GM19468 (cell line): Measurements from ENCODE around the gene TRIM61.
"Not testable (repeated sequence)": the region's sequence is repeated elsewhere in the genome, so short reads cannot be mapped to it uniquely, and the experiment has no call there.

Experiments used
- ATAC-seq: cut with Tn5 transposase; IDR thresholded peaks from one replicate; pipeline ENCODE4 v1.9.1; 2021; ENCODE audit warnings: mild to moderate bottlenecking, moderate library complexity, moderate number of reproducible peaks; ENCODE audit not compliant: unreplicated experiment; ENCODE audit errors: extremely low read depth

The TRIM61 gene

DNA sequence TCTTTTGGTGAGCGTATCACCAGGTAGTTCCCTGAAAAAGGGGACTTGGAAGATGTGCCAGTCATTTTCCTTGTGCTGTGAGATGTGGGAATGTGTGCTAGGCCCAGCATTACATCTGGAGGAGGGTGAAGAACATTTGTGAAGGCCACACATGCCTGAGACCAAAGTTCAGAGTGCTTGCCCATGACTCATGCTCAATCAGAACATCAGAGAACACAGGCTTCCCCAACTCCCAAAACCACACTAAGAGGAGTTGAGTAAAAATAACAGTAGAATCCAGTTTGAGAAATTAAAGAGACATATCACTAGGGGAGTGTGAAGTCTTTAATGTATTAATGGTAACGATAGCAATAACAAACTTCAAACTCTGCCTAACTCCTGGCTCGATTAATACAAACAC, 18.0 kb downstream of the TRIM61 start:
- not testable (repeated sequence) for ATAC-seq

DNA sequence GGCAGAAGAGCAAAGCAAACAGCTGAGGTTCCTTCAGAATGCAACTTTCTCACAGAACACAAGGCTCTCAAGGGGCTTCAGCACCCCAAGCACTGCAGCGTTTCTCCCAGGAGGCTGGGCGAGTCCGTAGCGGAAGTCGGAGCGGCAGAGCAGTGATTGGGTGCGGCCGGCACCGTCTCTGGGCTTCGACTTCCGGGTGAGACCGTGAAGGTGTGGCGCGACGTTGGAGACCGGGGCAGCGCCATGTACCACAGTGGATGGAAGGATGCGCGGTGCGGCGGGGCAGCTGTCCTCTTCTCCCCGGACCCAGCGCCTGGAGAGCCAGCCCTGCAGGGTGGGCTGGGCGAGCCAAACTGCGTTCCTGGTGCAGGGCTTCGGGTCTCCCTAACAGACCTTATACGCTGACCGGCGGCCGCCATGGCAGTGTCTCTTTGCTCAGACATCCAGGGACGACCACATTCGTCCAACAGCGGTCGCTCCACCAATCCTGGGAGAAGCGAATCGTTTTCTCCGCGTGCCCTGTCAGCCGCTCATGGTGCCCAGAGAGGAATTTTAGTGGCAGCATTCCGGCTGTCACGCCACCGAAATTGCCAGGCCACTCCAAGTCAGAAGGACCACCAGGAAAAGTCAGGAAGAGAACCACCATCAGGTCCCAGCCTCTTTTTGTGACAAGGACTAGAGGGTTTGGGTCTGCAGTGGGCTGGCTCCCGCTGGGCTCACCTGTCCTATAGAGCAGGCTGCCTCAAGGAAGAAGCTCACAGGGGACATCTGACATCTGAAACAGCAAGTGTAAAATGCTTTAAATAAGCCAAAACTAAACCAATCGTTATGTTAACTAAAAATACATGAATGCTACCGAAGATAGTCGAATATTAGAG, 20.5 kb downstream of the TRIM61 start:
- ATAC-seq: peak; percentile 100

DNA sequence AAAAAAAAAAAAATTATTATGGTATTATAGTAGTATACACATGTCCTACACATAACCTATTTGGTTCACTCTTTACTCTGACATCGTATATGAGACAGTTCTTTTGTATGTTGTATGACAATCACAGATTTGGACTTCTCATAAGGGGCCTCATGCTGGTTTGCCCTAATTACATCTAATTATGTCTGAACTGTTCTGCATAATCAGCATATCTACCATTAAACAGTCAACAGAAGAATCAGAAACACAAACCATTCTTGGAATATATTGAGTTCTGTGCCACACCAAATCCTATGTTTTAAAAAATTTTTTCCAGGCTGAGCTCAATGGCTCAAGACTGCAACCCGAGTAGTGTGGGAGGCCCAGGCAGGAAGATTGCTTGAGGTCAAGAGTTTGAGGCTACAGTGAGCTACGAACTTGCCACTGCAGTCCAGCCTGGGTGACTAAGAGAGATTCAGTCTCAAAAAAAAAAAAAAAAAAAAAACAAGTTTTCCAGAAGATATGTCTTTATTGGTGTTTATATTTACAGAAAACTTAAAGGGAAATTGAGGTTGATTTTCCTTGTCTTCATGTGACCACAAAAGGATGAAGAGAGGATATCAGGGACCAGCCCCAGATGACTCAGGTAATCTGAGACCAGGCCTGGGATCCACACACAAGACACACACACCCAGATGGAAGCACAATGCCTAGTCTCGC, 22.2 kb downstream of the TRIM61 start:
- no peak for ATAC-seq

DNA sequence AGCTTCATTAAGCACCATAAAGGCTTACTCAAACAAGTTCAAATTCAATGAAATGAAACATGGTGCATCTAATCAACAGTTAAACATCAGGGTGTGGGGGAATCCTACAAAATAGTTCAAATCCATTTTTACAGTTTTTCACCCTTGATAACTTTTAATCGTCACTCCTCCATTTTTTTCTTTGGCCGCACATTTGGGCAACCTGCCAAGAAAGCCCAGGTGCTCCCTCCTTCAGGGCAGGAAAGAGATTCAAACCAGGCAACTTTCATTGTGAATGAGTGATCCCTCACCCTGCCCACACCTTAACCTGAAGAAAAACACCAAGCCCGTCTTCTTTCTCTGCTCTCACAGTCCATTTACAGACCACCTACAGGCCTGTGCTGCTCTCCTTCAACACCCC, 24.9 kb downstream of the TRIM61 start:
- no peak for ATAC-seq

DNA sequence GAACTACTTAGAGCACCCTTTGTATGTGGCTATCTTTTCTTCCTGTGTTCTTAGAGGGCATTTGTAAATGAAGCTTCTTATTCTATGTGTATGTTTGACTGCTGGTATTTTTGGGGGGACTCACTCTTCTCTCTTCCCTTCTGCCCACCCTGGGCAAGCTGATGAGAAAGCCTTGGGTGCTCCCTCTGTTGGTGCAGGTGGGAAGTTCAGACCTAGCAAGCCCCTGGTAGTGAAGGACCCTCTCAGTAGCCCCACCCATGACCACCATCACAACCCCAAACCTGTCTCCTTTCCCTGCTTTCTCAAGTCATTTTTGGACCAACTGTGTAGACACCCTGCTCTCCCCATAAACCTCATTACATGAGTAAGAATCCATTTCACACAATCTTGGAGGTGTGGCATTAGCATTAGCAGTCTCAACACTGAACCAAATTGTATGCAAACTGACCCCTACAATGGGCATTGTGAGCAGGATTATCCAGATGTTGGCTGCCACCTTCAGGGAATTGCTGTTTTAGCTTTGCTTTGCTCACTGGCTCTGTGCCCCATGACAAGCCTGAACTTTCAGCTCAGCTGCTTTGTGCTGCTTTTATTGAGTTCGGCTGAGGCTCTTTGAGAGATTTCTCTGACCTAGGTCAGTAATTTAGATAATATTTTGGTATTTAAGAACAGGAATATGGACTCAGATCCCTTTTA, 27.9 kb downstream of the TRIM61 start:
- no peak for ATAC-seq

DNA sequence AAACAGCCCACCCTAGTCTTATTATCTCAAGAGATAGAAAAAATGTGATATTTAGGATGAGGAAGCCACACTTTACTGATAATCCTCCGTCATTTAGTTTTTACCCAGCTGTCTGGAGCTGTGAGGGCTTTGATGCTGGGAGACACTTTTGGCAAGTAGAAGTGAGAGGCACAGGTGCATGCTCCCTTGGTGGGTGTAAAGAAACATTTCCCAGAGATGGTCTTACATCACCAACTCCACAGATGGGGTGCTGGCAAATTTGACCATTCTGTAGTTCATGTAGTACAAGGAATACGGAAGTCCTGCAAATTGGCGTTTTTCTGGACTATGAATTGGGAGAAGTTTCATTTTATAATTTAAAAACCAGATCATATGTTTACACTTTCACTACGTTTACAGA, 28.5 kb downstream of the TRIM61 start:
- ATAC-seq: no peak

DNA sequence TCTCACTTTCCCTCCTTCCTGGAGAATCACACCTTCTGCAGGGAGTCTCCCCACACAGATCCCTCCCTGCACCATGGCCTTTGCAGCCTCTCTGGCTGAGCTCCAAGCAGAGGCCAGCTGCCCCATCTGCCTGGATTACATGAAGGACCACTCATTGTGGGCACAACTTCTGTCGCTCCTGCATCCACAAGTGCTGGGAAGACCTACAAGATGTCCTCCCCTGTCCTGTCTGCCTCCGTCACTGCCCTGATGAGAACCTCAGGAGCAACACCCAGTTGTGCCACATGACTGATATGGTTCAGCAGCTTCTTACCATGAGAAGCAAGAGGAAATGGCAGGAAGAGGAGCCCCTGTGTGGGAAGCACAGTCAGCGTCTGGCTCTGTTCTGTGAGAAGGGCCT, 29.5 kb downstream of the TRIM61 start:
- ATAC-seq: not testable (repeated sequence)

DNA sequence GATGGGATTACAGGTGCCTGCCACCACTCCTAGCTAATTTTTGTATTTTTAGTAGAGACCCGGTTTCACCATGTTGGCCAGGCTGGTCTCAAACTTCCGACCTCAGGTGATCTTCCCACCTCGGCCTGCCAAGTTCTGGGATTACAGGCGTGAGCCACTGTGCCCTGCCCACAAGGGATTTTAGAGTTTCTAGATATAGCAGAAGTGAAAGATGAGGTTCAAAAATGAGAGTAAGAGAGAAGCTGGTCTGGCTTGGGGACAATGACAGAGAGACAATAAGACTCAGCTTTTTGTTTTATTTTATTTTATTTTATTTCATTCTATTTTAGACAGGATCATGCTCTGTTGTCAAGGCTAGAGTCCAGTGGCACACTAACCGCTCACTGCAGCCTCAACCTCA, 30.6 kb downstream of the TRIM61 start:
- ATAC-seq: no peak

DNA sequence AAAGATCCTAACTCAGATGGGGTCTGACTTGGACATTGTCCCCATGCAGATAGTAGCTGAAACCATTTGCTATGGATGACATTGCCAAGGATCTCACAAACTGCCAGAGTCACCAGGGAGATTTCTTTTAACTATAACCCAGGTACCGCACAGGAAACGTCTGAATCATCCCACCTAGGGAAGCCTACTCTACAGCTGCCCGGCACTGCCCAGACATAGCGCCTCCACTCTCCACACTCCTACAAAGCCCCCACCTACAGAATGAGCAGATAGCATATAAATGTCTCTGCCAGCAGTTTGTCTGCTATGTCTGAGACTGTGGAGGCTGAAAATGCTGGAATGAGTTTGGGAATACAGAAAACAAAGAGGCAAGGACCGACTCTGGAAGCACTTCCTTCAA, 32.3 kb downstream of the TRIM61 start:
- ATAC-seq: no peak

DNA sequence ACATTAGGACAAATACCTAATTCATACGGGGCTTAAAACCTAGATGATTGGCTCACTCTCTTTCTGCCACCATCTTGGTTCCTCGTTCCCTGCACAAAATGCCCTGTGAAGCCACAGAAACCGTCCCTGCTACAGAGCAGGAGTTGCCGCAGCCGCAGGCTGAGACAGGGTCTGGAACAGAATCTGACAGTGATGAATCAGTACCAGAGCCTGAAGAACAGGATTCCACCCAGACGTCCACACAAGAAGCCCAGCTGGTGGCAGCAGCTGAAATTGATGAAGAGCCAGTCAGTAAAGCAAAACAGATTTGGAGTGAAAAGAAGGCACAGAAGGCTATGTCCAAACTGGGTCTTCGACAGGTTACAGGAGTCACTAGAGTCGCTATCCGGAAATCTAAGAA, 34.3 kb downstream of the TRIM61 start:
- no peak for ATAC-seq

DNA sequence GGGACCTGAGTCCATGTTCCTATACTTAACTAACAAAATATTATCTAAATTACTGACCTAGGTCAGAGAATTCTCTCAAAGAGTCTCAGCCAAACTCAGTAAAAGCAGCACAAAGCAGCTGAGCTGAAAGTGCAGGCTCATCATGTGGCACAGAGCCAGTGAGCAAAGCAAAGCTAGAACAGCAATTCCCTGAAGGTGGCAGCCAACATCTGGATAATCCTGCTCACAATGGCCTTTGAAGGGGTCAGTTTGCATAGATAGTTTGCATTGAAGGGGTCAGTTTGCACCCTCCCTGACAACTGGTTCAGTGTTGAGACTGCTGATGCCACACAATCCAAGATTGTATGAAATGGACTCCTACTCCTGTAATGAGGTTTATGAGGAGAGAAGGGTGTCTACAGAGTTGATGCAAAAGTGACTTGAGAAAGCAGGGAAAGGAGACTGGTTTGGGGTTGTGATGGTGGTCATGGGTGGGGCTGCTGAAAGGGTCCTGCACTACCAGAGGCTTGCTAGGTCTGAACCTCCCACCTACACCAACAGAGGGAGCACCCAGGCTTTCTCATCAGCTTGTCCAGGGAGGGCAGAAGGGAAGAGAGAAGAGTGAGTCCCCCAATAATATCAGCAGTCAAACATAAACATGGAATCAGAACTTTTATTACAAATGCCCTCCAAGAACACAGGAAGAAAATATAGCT, 39.7 kb downstream of the TRIM61 start:
- ATAC-seq: no peak

DNA sequence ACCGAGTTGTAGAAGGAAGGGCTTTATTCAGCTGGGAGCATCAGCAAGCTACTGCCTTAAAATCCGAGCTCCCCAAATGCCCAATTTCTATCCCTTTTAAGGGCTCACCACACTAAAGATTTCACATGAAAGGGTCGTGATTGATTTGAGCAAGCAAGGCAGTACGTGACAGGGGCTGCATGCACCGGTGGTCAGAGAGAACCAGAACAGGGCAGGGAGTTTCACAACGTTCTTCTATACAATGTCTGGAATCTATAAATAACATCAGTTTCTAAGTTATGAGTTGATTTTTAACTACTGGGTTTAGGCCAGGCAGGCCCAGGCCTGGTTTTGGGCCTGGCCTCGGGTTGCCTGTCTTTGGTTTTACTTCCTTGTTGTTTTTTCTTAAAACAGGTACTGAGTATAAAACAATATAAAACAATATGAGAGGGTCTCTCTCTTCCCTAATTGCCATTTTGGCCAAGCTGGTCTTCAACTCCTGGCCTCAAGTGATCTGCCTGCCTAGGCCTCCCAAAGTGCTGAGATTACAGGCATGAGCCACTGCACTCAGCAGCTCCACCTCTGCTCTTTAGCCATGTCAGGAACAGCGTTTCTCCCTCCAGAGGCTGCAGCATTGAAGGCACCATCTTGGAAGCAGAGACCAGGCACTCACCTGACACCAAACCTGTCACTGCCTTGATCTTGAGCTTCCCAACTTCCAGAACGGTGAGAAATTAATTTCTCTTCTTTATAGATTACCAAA, 41.4 kb downstream of the TRIM61 start:
- peak; percentile 43 for ATAC-seq

DNA sequence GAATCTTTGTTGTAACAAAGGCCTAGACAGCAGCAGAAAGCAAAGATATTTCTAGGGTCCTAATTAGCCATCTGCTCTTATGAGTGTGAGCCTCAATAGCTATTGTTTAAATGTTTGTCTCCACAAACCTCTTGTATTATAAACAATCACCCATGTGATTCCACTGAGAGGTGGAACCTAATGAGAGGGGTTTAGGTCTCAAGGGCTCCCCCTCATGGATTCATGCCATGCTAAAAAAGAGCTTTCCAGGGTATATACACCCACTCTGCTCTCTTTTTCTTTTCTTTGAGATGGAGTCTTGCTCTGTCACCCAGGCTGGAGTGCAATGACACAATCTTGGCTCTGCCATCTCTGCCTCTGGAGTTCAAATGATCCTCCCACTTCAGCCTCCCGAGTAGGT, 42.1 kb downstream of the TRIM61 start:
- ATAC-seq: peak; percentile 45

DNA sequence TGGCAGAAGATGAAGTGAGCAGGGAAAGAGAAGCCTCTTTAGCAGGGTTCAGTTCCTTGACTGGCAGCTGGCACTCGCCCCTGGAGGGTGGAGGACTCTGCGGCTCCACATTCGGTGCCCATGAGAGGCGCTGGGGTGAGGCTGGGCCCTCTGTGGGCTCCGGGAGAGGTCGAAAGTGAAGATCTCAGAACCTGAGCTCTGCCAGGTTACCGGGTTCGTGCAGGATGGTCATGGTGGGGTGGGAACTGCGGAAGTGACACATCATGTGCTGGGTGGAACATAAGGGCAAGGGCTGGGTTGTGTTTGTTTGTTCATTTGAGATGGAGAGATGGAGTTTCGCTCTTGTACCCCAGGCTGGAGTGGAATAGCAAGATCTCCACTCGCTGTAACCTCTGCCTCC, 44.2 kb downstream of the TRIM61 start:
- no peak for ATAC-seq

DNA sequence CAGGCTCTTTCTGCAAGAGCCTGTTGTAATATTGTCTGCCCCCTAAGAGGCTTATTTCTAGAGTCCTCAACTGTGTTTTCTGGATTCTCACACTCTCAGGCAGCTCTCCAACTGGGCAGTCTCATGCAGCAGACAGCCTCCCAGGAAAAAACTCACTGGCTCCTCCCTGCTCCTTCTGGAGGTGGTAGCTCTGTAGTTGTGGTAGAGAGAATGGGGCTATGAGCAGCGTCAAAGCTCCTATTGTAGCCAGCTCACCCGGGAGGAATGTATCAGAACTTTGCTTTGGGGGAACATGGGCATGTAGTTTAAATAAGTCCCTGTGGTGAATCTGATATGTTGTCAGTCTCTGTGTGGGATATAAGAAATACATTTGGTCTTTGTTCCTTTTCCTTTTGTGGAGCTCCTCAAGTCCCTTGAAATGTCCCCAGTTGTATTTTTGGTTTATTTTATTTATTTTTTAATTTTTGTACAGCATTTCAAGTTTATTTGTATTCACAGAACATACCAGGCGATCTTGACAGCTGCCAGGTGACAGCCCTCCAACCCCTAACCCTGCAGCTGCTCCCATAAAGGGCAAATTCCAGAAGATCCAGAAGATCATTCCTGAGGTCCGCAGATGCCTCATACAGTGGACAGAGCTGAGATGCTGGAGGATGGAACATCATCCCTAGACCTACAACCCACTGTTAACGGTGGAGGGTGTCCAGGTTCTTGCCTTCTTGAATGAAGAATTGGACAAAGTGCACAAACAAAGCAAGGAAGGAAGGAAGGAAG, 45.7 kb downstream of the TRIM61 start:
- no peak for ATAC-seq

DNA sequence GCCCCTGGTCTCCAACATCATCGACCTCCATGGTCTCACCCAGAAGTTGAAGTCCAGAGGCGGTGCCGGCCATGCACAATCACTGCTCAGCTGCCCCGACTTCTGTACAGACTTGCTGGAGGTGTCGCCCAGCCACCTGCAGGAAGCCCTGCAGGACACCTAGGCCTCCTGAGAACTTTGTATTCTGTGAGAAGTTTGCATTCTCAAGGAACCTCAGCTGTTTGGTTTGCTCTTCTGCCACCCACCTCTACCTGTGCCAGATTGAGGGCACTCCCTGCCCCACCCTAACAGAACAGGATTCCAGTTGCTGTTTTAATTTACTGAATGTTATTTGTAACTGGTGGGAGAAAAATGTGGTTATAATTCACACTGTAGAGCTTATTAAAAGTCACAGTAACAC, 46.8 kb downstream of the TRIM61 start:
- no peak for ATAC-seq

DNA sequence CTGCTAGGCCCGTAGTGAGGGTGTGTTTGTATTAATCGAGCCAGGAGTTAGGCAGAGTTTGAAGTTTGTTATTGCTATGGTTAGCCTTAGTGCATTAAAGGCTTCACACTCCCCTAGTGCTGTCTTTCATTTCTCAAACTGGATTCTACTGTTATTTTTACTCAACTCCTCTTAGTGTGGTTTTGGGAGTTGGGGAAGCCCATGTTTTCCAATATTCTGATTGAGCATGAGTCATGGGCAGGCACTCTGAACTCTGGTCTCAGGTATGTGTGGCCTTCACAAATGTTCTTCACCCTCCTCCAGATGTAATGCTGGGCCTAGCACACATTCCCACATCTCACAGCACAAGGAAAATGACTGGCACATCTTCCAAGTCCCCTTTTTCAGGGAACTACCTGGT, 50.4 kb downstream of the TRIM61 start:
- ATAC-seq: not testable (repeated sequence)

DNA sequence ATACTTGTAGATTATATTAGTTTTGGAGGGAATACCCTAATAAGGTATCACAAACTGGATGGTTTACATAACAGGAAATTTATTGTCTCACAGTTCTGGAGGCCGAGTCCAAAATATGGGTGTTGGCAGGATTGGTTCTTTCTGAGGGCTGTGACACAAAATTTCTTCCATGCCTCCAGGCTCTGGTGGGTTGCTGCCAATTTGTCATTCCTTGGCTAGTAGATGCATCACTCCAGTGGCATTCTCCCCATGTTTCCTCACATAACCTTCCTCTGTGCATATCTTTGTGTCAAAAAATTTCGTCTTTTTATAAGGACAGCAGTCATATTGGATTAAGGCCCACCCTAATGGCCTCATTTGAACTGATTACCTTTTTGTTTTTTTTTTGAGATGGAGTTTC, 51.2 kb downstream of the TRIM61 start:
- ATAC-seq: no peak

DNA sequence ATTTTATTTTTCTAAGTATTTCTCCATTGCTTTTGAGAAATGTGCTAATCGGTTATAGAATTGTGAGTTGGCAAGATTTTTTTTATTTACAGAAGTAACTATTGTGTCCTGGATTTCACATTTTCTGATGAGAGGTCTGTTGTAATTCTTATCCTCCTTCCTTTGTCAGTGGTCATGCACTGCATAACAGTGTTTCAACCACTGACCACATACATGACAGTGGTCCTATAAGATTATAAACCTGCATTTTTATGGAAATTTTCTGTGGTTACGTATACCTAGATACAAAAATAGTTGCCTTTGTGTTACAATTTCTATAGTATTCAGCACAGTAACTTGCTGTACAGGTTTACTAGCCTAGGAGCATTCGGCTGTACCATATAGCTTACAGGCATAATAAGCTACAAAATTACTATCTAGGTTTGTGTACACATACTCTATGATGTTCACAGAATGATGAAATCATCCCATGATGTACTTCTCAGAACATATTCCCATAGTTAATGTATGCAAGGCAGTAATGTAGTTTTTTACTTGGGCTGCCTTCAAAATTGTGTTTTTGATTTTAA, 52.7 kb downstream of the TRIM61 start:
- ATAC-seq: no peak
